ENCODE measurements around the gene CD7. TPM values are rescaled to one million over a fixed set of nuclear protein-coding genes. Genes with fewer than 3 reads are reported as not detected.
A peak's percentile ranks its signal among the peaks of the same experiment; 100 is the strongest.
"Not testable (repeated sequence)": the region's sequence is repeated elsewhere in the genome, so short reads cannot be mapped to it uniquely, and the experiment has no call there.

Gene CD7
- total and polyA plus RNA-seq, 9 donors: 0.22 to 1.4 (median 0.50) TPM

DNA sequence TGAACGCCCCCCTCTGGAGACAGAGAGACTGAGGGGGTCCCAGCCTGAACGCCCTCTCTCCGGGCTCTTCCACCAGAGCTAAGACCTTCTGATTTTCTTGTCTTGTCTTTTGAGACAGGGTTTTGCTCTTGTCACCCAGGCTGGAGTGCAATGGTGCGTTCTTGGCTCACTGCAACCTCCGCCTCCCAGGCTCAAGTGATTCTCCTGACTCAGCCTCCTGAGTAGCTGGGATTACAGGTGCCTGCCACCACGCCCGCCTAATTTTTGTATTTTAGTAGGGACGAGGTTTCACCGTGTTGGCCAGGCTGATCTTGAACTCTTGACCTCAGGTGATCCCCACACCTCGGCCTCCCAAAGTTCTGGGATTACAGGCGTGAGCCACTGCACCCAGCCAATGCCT lies 30.6 kb upstream of the CD7 start:
- H3K4me3 ChIP-seq (ENCODE audit: low read length); H3K27me3 ChIP-seq (ENCODE audit: control insufficient read depth, insufficient read depth, low read length); H3K9me3 ChIP-seq (replicated peaks; ENCODE audit: control insufficient read depth, low read depth, low read length); H3K36me3 ChIP-seq (ENCODE audit: control insufficient read depth, insufficient read depth, low read length); H3K27ac ChIP-seq (ENCODE audit: low read length); DNase-seq: not testable (repeated sequence)
- H3K4me1 ChIP-seq (ENCODE audit: control insufficient read depth, insufficient read depth, low read length): peaks cover 29% of the 10 kb centered on the region
- 80% methylated on average over 9 of the region's 11 CpGs for WGBS (ENCODE audit: insufficient coverage)

DNA sequence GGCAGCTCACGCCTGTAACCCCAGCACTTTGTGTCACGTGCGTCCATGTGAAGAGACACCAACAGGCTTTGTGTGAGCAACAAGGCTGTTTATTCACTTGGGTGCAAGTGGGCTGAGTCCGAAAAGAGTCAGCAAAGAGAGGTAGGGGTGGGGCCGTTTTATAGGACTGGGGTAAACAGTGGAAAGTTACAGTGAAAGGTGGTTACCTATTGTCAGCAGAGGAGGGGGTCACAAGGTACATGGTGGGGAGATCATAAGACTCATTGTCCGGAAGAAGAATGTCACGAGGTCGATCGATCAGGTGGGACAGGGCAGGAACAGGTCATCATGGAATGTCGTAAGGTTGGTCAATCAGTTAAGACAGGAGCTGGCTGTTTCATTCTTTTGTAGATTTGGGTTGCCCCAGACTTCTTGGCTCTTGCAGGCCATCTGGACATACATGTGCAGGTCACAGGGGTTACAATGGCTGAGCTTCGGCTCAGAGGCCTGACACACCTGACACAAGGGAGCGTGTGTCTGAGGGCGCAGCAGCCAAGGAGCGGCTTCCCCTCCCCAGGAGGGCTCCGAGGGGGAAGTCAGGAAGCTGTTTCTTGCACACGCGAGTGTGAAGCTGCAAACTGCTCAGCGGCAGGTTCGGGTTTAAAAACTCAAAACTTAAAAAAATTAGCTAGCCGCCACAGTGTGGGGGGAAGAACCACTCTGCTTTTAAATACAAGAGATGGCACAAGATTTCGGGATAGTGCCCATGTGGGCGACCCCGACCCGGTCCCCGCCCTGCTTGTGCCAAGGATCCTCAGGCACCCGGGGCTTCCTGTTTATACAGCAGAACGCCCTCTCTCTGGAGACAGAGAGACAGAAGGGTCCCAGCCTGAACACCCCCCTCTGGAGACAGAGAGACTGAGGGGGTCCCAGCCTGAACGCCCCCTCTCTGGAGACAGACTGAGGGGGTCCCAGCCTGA lies 29.2 kb upstream of the CD7 start:
- H3K9me3 ChIP-seq (replicated peaks; ENCODE audit: control insufficient read depth, low read depth, low read length): no peaks in the 10 kb centered on the region
- 67% methylated on average over 23 of the region's 28 CpGs for WGBS (ENCODE audit: insufficient coverage)
- DNase-seq: no peak
- H3K4me3 ChIP-seq (ENCODE audit: low read length): no peak overlapping the region
- no peak overlapping the region for H3K27ac ChIP-seq (ENCODE audit: low read length)
- peaks cover 21% of the 10 kb centered on the region for H3K4me1 ChIP-seq (ENCODE audit: control insufficient read depth, insufficient read depth, low read length)
- H3K27me3 ChIP-seq (ENCODE audit: control insufficient read depth, insufficient read depth, low read length): peaks cover 8% of the 10 kb centered on the region
- H3K36me3 ChIP-seq (ENCODE audit: control insufficient read depth, insufficient read depth, low read length): no peaks in the 10 kb centered on the region

DNA sequence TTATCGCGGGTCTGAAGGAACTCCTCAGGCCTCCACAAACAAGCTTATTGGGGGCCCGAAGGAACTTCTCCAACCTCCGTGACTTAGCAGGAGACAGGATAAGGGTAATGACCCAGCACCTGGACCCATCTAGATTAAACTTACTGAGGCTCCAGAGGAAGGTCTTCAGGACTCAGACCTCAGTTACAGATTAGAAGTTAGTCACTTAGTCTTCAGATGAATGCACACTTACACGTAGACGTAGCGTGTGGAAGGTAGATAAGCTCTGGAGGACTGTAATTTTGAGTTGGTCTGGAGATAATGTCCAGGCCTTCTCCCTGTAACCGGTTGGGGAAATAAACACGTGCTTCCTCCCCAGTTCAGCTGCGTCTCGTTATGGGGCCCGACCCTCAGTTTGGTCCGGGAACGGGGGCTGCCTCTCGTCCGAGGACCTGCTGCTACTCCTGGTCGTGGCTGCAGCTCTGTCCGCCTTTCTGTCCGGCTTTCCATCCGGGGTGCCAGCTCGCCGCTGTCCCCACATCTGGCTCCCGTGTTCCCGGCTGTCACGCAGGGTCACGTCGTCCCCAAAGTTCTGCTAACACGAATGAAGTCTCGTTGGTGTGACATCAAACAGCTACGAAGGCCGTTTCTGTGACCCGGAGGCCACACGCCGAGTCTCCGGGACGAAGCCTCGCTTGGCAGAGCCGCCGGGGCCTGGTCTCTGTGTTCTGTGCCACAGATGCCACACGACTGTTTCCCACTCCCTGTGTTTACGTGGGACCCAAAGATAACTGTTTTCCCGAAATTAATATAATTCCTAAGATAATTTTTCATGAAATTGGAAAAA lies 28.0 kb upstream of the CD7 start:
- Histone ChIP-seq H3K27ac (ENCODE audit: low read length) (no peak overlapping the region), H3K4me1 (ENCODE audit: control insufficient read depth, insufficient read depth, low read length) (peaks cover 19% of the 10 kb centered on the region), H3K9me3 (replicated peaks; ENCODE audit: control insufficient read depth, low read depth, low read length) (no peaks in the 10 kb centered on the region), H3K36me3 (ENCODE audit: control insufficient read depth, insufficient read depth, low read length) (no peaks in the 10 kb centered on the region), H3K27me3 (ENCODE audit: control insufficient read depth, insufficient read depth, low read length) (peaks cover 8% of the 10 kb centered on the region), H3K4me3 (ENCODE audit: low read length) (no peak overlapping the region)
- 75% methylated on average over 37 of the region's 42 CpGs for WGBS (ENCODE audit: insufficient coverage)
- DNase-seq: no peak

DNA sequence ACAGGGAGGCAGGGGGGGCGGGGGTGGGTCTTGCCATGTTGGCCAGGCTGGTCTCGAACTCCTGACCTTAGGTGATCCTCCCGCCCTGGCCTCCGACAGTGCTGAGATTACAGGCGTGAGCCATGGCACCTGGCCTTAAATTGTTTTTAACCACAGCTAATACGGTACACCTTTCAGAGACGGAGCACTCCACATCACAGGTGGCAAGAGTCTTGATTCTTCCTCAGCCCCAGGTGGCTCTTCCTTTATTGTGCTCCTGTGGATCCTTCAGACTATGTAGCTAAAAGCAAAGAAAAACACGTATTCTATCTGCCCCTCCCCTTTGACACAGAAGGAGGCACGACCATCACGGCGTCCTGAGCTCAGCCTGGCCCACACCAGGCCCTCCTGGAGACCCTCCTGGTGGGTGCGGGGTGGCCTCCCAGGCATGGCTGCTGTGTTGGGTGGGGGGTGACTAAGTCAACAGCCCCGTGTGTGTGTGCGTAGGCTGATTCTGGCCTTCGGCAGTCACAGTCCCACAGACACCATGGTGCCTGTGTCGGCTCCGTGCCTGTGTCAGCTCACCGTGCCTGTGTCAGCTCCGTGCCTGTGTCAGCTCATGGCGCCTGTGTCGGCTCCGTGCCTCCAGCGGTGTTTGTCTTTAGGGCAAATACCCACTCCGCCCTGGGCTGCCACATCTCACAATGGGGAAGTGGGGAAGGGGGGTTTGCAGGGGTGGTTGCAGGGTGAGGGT lies 26.9 kb upstream of the CD7 start:
- DNase-seq: no peak
- 89% methylated on average over 24 of the region's 24 CpGs for WGBS (ENCODE audit: insufficient coverage)
- Histone ChIP-seq H3K27ac (ENCODE audit: low read length) (no peak overlapping the region), H3K36me3 (ENCODE audit: control insufficient read depth, insufficient read depth, low read length) (no peaks in the 10 kb centered on the region), H3K27me3 (ENCODE audit: control insufficient read depth, insufficient read depth, low read length) (peaks cover 8% of the 10 kb centered on the region), H3K4me3 (ENCODE audit: low read length) (no peak overlapping the region), H3K4me1 (ENCODE audit: control insufficient read depth, insufficient read depth, low read length) (peaks cover 18% of the 10 kb centered on the region), H3K9me3 (replicated peaks; ENCODE audit: control insufficient read depth, low read depth, low read length) (no peaks in the 10 kb centered on the region)

DNA sequence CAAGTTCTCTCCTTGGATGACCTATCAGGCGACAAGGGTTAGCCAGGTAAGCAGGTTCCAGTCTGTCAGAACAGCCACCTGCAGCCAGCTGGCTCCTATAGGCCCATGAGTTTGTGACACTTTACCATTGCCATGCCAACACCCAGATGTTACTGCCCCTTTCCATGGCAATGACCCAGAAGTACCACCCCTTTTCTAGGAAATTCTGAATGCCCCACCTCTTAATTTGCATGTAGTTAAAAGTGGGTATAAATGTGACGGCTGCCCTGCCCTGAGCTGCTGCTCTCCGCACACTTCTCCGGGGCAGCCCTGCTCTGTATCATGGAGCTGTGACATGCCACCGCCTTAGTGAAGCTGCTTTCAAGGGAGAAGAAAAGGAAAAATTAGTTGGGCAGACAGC lies 26.2 kb upstream of the CD7 start:
- H3K27ac ChIP-seq (ENCODE audit: low read length): no peak overlapping the region
- no peaks in the 10 kb centered on the region for H3K9me3 ChIP-seq (replicated peaks; ENCODE audit: control insufficient read depth, low read depth, low read length)
- WGBS (ENCODE audit: insufficient coverage): 92% methylated on average over 5 of the region's 5 CpGs
- no peaks in the 10 kb centered on the region for H3K36me3 ChIP-seq (ENCODE audit: control insufficient read depth, insufficient read depth, low read length)
- H3K4me3 ChIP-seq (ENCODE audit: low read length): no peak overlapping the region
- DNase-seq: no peak
- H3K27me3 ChIP-seq (ENCODE audit: control insufficient read depth, insufficient read depth, low read length): peaks cover 7% of the 10 kb centered on the region
- peaks cover 18% of the 10 kb centered on the region for H3K4me1 ChIP-seq (ENCODE audit: control insufficient read depth, insufficient read depth, low read length)

DNA sequence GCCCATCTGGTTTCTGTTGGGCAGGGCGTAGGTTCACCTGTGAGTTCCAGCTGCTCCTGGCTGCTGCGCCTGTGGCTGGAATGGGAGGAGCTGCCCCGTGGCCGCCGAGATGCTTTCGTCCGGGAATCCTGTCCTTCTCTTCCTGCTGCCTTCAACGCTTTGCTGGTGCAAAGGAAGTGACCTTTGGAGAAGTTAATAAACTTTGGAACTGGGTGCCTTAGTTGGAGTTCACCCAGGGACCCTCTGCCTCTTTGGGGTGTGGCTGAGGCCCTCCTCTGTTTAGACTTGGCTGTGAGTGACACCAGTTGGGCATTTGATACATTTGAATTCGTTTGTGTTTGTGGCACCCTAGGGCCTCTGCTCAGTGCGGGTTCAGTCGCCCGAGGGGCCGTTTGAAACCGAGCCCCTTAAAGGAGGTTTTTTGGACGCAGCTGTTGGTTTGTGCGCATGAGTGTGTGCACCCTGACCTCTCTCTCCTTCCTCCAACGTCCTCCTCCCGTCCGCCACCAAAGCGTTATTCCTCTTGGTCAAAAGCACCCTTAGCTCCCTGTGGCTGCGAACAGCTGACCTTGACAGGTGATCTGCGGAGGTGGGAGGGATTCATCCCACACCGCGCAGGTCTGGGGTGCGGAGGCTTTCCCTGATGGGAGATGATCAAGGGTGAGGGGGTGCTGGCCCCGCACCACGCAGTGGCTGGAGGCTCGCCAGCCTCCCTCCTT lies 25.1 kb upstream of the CD7 start:
- H3K9me3 ChIP-seq (replicated peaks; ENCODE audit: control insufficient read depth, low read depth, low read length): no peaks in the 10 kb centered on the region
- H3K4me1 ChIP-seq (ENCODE audit: control insufficient read depth, insufficient read depth, low read length): peaks cover 25% of the 10 kb centered on the region
- DNase-seq: no peak
- 70% methylated on average over 12 of the region's 28 CpGs for WGBS (ENCODE audit: insufficient coverage)
- no peak overlapping the region for H3K4me3 ChIP-seq (ENCODE audit: low read length)
- H3K36me3 ChIP-seq (ENCODE audit: control insufficient read depth, insufficient read depth, low read length): no peaks in the 10 kb centered on the region
- H3K27ac ChIP-seq (ENCODE audit: low read length): no peak overlapping the region
- H3K27me3 ChIP-seq (ENCODE audit: control insufficient read depth, insufficient read depth, low read length): peaks cover 5% of the 10 kb centered on the region

DNA sequence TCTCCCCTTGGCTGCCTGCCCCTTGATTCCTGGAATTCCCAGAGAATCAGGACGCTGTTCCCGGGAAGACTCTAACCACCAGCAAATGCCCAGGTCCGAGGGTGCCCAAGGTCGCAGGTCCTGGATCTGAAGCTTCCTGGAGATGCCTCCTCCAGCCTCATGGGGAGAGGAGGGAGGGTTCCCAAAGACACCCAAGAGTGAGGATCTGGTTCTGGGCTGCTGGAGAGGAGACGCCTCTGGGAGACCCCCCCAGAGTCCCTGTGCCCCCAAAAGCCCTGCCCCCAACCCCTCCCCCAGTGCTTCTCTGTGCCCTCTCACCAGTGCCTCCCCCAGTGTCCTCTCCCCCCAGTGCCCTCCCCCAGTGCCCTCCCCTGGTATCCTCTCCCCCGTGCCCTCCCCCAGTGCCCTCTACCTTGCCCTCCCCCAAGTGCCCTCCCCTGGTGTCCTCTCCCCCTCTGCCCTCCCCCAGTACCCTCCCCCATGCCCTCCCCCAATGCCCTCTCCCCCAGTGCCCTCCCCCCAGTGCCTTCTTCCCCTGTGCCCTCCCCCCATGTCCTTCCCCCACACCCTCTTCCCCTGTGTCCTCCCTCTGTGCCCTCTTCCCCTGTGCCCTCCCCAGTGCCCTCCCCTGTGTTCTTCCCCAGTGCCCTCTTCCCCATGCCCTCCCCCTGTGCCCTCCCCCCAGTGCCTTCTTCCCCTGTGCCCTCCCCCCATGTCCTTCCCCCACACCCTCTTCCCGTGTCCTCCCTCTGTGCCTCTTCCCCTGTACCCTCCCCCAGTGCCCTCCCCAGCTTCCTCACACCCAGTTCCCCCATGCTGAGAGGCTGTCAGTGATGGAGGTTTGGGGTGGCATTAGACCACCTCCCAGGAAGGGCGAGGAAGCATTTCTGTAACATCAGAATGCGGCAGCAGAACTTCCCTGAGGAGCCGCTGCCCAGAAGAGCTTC lies 22.5 kb upstream of the CD7 start:
- Histone ChIP-seq H3K27ac (ENCODE audit: low read length) (peak overlapping the region; percentile 72), H3K36me3 (ENCODE audit: control insufficient read depth, insufficient read depth, low read length) (no peaks in the 10 kb centered on the region), H3K9me3 (replicated peaks; ENCODE audit: control insufficient read depth, low read depth, low read length) (no peaks in the 10 kb centered on the region), H3K27me3 (ENCODE audit: control insufficient read depth, insufficient read depth, low read length) (peaks cover 9% of the 10 kb centered on the region), H3K4me1 (ENCODE audit: control insufficient read depth, insufficient read depth, low read length) (peaks cover 42% of the 10 kb centered on the region), H3K4me3 (ENCODE audit: low read length) (peak overlapping the region; percentile 9)
- DNase-seq: peak; percentile 65
- WGBS (ENCODE audit: insufficient coverage): 89% methylated on average over 3 of the region's 10 CpGs

DNA sequence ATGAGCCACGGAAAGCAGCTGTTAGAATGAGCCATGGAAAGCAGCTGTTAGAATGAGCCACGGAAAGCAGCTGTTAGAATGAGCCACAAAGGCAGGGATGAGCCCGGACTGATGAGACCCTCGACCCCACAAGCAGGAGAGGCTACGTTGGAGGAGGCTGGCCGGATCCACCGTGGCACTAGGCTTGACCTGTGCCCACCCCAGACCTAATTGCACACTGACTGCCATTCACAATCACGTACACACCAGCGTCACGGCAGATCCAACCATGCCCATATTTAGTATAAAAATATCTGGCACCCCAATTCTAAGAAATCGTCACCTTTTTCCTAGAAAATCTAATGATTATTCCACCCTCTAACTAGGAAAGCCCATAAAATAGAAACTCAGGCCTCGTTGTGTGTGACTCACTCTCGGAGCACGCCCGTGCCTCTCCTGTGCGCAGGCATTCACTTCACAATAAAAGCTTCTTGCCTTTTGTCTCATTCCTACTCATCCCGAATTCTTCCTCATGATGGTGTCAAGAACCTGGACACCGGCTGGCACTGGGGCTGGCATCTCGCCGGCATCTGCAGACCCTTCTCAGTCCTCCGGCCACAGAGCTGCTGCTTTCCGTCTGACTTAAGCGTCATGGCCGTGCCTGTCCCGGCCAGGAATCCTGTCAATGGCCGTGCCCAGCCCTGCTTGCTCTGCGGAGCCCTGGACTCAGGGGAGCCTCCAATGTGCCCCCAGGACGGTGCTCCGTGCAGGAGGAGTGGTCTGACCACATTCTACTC lies 21.6 kb upstream of the CD7 start:
- Histone ChIP-seq H3K27me3 (ENCODE audit: control insufficient read depth, insufficient read depth, low read length) (peaks cover 18% of the 10 kb centered on the region), H3K9me3 (replicated peaks; ENCODE audit: control insufficient read depth, low read depth, low read length) (no peaks in the 10 kb centered on the region), H3K4me1 (ENCODE audit: control insufficient read depth, insufficient read depth, low read length) (peaks cover 50% of the 10 kb centered on the region), H3K4me3 (ENCODE audit: low read length) (peak overlapping the region; percentile 9), H3K36me3 (ENCODE audit: control insufficient read depth, insufficient read depth, low read length) (no peaks in the 10 kb centered on the region), H3K27ac (ENCODE audit: low read length) (peak overlapping the region; percentile 72)
- 22% methylated on average over 24 of the region's 29 CpGs for WGBS (ENCODE audit: insufficient coverage)
- DNase-seq: peak; percentile 89
